Memory B cell (primary cell): ENCODE measurements around the gene NBPF12.
"Not testable (repeated sequence)": the region's sequence is repeated elsewhere in the genome, so short reads cannot be mapped to it uniquely, and the experiment has no call there.

ENCODE experiments used
- ATAC-seq: fragments of 150-1000 bp; cut with Tn5 transposase; 2 replicates; pipeline ENCODE4 v1.10.0; 2021; ENCODE audit warnings: low read depth, mild to moderate bottlenecking, moderate library complexity
- DNase-seq, 2 donors: peaks; one replicate each; pipeline ENCODE4 v3.0.0; 2022; ENCODE audit warnings: low spot score in 2 of 2
- H3K27ac Mint-ChIP-seq: one replicate; pipeline ENCODE4 v1.8.0; 2022; ENCODE audit warnings: mild to moderate bottlenecking, moderate library complexity, mixed read lengths
- H3K27me3 Mint-ChIP-seq: one replicate; pipeline ENCODE4 v1.8.0; 2022; ENCODE audit warnings: mixed read lengths
- H3K36me3 Mint-ChIP-seq: one replicate; pipeline ENCODE4 v1.8.0; 2022; ENCODE audit warnings: mild to moderate bottlenecking, mixed read lengths
- H3K4me1 Mint-ChIP-seq: one replicate; pipeline ENCODE4 v1.8.0; 2022; ENCODE audit warnings: mixed read lengths
- H3K4me3 Mint-ChIP-seq: one replicate; pipeline ENCODE4 v1.8.0; 2022; ENCODE audit warnings: mild to moderate bottlenecking, moderate library complexity, mixed read lengths
- H3K9me3 Mint-ChIP-seq: one replicate; pipeline ENCODE4 v1.8.0; 2022; ENCODE audit warnings: mixed read lengths

NBPF12 gene

DNA sequence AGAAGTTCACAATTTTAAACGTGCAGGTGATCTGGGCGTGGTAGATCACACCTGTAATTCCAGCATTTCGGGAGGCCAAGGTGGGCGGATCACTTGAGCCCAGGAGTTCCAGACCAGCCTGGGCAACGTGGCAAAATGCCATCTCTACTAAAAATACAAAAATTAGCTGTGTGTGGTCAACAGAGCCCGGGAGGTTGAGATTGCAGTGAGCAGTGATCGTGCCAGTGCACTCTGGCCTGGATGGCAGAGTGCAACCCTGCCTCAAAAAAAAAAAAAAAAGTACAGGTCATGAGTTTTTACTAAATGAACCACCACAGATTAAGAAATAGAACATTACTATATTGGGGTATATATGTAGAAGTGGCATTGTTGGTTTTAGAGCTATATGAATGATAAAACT, 2.2 kb downstream of the NBPF12 start:
- H3K4me1 Mint-ChIP-seq, ATAC-seq, H3K27ac Mint-ChIP-seq, H3K27me3 Mint-ChIP-seq, H3K9me3 Mint-ChIP-seq, H3K4me3 Mint-ChIP-seq, DNase-seq, H3K36me3 Mint-ChIP-seq: not testable (repeated sequence)

DNA sequence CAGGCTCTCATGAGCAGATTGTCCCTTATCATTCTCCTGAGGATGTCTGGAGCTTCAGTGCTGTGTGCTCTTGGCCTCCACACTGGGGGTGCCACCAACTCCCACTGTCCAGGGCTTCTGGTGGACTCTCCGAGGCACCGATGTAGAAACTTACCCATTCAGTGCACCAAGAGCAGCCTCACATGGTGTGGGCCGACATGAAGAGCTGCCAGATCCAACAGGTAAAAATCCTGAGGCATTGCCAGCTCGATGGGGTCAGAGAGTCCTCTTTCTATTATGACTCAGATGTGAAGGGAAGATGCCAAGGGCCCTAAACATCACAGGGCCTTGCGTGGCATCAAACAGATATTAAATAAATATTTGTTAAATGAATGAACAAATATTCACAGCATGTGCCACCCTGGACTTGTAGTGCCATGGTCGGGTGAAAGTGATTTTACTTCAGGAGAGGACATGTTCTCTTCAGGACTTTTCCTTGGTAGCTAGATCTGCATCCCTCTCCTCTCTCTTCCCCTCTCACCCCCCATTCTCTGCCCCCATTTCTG, 5.3 kb downstream of the NBPF12 start:
- H3K9me3 Mint-ChIP-seq, H3K27me3 Mint-ChIP-seq, H3K36me3 Mint-ChIP-seq, H3K4me3 Mint-ChIP-seq, DNase-seq, H3K4me1 Mint-ChIP-seq, H3K27ac Mint-ChIP-seq, ATAC-seq: not testable (repeated sequence)

DNA sequence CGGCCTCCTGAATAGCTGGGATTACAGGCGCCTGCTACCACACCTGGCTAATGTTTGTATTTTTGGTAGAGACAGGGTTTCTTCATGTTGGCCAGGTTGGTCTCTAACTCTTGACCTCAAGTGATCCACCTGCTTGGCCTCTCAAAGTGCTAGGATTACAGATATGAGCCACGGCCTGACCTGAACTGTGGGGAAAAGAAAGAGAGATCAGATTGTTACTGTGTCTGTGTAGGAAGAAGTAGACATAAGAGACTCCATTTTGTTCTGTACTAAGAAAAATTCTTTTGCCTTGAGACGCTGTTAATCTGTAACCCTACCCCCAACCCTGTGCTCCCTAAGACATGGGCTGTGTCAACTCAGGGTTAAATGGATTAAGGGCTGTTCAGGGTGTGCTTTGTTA, 10.0 kb downstream of the NBPF12 start:
- H3K36me3 Mint-ChIP-seq, result peaks cover 11% of the 10 kb centered on the region
- not testable (repeated sequence) for H3K27ac Mint-ChIP-seq, ATAC-seq, H3K9me3 Mint-ChIP-seq, DNase-seq, H3K4me1 Mint-ChIP-seq, H3K4me3 Mint-ChIP-seq, H3K27me3 Mint-ChIP-seq

DNA sequence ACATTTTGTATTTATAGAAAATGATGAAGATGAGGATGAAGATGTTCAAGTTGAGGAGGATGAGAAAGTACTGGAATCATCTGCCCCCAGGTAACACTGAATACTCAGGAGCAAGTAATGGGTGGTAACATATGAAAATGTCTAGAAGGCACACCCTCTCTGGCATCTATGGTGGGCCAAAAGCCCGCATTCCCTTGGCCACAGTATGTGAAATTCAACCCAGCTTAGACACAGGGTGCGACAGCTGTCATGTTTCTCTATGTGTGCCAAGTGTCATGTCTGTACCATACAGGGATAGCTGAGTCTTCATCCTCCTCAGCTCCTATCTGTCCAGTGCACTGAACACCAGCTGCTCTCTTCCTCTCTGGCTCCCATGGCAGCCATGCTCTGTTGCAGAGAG, 26.2 kb downstream of the NBPF12 start:
- not testable (repeated sequence) for H3K4me1 Mint-ChIP-seq, H3K27me3 Mint-ChIP-seq, H3K9me3 Mint-ChIP-seq, H3K4me3 Mint-ChIP-seq, ATAC-seq, H3K36me3 Mint-ChIP-seq, DNase-seq
- H3K27ac Mint-ChIP-seq, result peak overlapping the region; percentile 22

DNA sequence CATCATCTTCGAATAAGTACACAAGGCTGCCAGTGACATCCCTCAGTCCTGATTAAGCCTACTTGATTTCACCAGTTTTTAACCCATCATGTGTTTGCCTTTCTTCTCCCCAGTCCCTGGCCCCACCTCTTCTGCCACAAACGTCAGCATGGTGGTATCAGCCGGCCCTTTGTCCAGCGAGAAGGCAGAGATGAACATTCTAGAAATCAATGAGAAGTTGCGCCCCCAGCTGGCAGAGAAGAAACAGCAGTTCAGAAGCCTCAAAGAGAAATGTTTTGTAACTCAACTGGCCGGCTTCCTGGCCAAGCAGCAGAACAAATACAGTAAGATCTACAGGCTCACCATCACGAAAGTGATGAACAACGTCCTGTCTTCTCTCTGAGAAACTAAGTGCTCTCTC, 28.2 kb downstream of the NBPF12 start:
- not testable (repeated sequence) for H3K27ac Mint-ChIP-seq, H3K9me3 Mint-ChIP-seq, H3K4me3 Mint-ChIP-seq, H3K4me1 Mint-ChIP-seq, ATAC-seq, H3K27me3 Mint-ChIP-seq, H3K36me3 Mint-ChIP-seq
- DNase-seq, result peak in 1 of 2 donors; percentile 5

DNA sequence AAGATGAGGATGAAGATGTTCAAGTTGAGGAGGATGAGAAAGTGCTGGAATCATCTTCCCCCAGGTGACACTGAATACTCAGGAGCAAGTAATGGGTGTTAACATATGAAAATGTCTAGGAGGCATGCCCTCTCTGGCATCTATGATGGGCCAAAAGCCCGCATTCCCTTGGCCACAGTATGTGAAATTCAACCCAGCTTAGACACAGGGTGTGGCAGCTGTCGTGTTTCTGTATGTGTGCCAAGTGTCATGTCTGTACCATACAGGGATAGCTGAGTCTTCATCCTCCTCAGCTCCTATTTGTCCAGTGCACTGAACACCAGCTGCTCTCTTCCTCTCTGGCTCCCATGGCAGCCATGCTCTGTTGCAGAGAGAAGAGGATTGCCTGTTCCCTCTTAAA, 32.5 kb downstream of the NBPF12 start:
- not testable (repeated sequence) for H3K4me3 Mint-ChIP-seq, H3K27ac Mint-ChIP-seq, H3K36me3 Mint-ChIP-seq

DNA sequence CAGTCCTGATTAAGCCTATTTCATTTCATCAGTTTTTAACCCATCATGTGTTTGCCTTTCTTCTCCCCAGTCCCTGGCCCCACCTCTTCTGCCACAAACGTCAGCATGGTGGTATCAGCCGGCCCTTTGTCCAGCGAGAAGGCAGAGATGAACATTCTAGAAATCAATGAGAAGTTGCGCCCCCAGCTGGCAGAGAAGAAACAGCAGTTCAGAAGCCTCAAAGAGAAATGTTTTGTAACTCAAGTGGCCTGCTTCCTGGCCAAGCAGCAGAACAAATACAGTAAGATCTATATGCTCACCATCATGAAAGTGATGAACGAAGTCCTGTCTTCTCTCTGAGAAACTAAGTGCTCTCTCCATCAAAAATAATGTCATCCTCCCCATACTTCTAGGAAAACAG, 34.6 kb downstream of the NBPF12 start:
- H3K4me3 Mint-ChIP-seq, H3K27me3 Mint-ChIP-seq, H3K36me3 Mint-ChIP-seq, ATAC-seq, DNase-seq, H3K4me1 Mint-ChIP-seq, H3K27ac Mint-ChIP-seq, H3K9me3 Mint-ChIP-seq: not testable (repeated sequence)

More for the DNA sequence above, 32.5 kb downstream of the NBPF12 start:
- not testable (repeated sequence) for DNase-seq, ATAC-seq, H3K4me1 Mint-ChIP-seq, H3K27me3 Mint-ChIP-seq, H3K9me3 Mint-ChIP-seq

DNA sequence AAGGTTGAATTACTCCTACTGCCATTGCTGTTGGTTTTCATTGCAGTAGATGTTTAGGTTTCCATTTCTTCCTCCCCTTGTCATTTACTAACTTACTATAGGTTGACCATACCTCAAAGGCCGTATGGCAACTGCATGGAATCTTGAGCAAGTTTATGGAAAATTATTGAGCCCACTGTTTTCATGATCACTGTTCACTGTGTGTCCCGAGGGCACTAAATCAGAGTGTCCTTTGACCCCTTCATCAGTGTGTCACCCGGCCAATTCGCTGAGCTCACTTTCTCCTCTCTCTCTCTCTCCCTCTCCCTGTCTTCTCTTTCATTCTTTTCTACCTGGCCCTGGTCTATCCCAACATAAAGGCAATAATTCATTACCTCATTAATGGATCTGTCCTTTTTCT, 47.7 kb downstream of the NBPF12 start:
- not testable (repeated sequence) for H3K27ac Mint-ChIP-seq, ATAC-seq, H3K4me3 Mint-ChIP-seq, H3K4me1 Mint-ChIP-seq, DNase-seq, H3K27me3 Mint-ChIP-seq, H3K9me3 Mint-ChIP-seq
- H3K36me3 Mint-ChIP-seq, result peaks cover 12% of the 10 kb centered on the region

DNA sequence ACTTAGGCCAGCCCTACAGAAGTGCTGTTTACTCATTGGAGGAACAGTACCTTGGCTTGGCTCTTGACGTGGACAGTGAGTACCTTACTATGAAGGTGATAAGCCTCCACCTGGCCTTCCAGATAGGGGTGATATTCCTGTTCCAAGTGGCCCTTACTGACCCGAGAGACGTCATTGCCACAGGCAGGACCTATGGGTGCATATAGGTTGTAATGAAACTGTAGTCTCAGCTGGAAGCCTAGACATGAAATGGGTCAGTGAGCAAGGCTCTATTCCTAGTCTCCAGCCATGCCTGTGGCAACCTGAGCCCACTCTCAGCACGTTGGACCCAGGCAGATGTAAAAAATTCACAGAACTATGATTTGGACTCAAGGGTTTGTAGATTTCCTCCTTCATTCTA, 48.3 kb downstream of the NBPF12 start:
- H3K36me3 Mint-ChIP-seq, result peaks cover 10% of the 10 kb centered on the region
- H3K27me3 Mint-ChIP-seq, H3K27ac Mint-ChIP-seq, DNase-seq, H3K4me1 Mint-ChIP-seq, ATAC-seq, H3K4me3 Mint-ChIP-seq, H3K9me3 Mint-ChIP-seq: not testable (repeated sequence)

DNA sequence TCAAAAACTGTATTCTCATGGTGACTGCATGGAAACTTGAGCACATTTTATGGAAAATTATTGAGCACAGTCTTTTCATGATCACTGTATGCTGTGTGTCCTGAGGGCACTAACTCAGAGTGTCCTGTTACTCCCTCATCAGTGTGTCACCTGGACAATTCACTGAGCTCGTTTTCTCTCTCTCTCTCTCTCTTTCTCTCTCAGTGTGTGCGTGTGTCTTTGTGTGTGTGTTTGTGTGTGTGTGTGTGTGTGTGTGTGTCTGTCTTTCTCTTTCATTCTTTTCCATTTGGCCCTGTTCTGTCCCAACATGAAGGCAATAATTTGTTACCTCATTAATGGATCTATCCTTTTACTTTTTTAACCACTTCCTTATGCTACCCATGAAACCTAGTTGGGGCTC, 49.4 kb downstream of the NBPF12 start:
- not testable (repeated sequence) for DNase-seq, H3K4me1 Mint-ChIP-seq, H3K9me3 Mint-ChIP-seq, H3K27me3 Mint-ChIP-seq, H3K4me3 Mint-ChIP-seq, H3K36me3 Mint-ChIP-seq, ATAC-seq
- H3K27ac Mint-ChIP-seq, result peak overlapping the region; percentile 57

DNA sequence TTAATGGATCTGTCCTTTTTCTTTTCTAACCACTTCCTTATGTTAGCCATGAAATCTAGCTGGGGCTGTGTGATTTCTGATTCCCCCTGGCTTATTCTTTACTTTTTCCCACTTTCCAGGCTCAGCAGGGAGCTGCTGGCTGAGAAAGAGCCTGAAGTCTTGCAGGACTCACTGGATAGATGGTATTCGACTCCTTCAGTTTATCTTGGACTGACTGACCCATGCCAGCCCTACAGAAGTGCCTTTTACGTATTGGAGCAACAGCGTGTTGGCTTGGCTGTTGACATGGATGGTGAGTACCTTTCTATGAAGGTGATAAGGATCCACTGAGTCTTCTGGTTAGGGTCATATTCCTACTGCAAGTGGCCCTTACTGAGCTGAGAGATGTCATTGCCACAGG, 51.3 kb downstream of the NBPF12 start:
- not testable (repeated sequence) for H3K4me1 Mint-ChIP-seq, H3K4me3 Mint-ChIP-seq, H3K27ac Mint-ChIP-seq, H3K9me3 Mint-ChIP-seq, H3K27me3 Mint-ChIP-seq, ATAC-seq, H3K36me3 Mint-ChIP-seq
- peak in 1 of 2 donors; percentile 23 for DNase-seq

DNA sequence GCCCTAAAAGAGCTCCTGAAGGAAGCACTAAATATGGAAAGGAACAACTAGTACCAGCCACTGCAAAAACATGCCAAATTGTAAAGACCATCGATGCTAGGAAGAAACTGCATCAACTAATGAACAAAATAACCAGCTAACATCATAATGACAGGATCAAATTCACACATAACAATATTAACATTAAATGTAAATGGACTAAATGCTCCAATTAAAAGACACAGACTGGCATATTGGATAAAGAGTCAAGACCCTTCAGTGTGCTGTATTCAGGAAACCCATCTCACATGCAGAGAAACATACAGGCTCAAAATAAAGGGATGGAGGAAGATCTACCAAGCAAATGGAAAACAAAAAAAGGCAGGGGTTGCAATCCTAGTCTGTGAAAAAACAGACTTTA, 70.4 kb downstream of the NBPF12 start:
- not testable (repeated sequence) for DNase-seq, ATAC-seq, H3K36me3 Mint-ChIP-seq, H3K4me1 Mint-ChIP-seq, H3K9me3 Mint-ChIP-seq, H3K4me3 Mint-ChIP-seq, H3K27ac Mint-ChIP-seq, H3K27me3 Mint-ChIP-seq

DNA sequence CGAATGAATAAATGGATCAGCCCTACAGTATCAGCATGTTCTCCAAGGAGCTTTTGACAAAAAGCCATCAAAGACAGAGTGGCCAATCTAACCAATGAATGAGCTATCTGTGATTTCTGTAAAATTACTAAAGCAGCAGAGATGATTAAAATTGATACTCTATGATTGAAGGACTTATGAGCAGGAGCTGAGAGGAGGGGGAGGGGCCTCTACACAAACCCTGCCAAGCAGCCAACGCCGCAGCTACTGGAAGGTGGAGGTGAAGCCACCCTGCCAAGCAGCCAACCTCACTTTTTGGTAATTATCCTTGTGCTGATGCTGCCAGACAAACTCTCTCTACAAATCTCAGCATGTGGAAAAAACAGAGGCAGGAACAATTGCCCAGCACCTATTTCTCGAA, 88.9 kb downstream of the NBPF12 start:
- not testable (repeated sequence) for ATAC-seq, H3K4me3 Mint-ChIP-seq

DNA sequence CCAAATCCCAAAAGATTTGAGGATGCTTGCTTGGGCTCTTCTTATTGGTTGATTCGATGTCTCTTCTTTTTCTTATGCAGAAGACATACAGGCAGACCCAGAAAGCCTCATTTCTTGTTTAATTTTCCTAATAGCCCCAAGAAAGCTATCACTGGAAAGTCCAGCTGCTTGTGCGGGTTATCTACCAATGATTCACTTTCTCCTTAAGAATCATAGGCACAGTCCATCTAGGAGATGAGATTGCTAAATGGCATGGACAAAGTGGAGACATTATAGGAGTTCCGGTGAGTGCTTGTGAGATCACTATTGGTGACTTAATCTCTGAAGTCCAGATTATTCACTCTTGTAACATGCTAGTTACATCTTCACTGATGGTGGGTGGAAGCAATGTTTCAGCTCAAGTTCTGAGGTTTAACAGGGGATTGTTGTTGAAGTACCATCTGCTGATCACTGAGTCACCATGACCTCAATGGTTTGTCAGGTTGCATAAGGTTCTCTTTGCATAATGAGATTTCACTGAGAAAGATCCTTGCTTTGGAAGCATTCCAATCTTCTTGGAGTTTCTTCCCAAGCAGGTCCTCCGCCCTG, 92.0 kb downstream of the NBPF12 start:
- not testable (repeated sequence) for H3K9me3 Mint-ChIP-seq, H3K4me1 Mint-ChIP-seq, H3K4me3 Mint-ChIP-seq, ATAC-seq, H3K36me3 Mint-ChIP-seq, DNase-seq, H3K27me3 Mint-ChIP-seq
- peak overlapping the region; percentile 9 for H3K27ac Mint-ChIP-seq

More for the DNA sequence above, 88.9 kb downstream of the NBPF12 start:
- not testable (repeated sequence) for H3K36me3 Mint-ChIP-seq, H3K4me1 Mint-ChIP-seq, H3K27me3 Mint-ChIP-seq, H3K9me3 Mint-ChIP-seq, H3K27ac Mint-ChIP-seq, DNase-seq

DNA sequence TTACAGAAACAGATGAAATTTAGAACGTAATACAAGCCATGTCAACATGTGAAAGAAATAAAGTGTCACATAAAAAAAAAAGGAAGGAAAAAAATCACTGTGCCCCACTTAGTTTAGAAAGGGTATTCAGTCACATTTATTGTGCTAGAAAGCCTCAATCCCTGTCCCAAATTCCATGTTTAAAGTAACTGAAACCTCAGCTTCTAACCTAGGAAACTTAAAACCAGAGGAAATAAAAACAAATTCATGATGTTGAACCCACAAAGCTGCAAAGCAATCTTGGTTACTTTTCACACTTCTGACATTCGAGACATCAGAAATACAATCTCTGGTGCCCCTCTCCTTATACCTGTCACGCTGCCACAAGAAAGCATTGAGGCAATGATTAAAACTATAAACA, 101.8 kb downstream of the NBPF12 start:
- no peak overlapping the region for H3K4me3 Mint-ChIP-seq
- DNase-seq, result no peak

More for the DNA sequence above, 101.8 kb downstream of the NBPF12 start:
- H3K27ac Mint-ChIP-seq, result no peak overlapping the region
- H3K36me3 Mint-ChIP-seq, result no peaks in the 10 kb centered on the region
- H3K9me3 Mint-ChIP-seq, result no peaks in the 10 kb centered on the region
- no peak for ATAC-seq
- peaks cover 12% of the 10 kb centered on the region for H3K4me1 Mint-ChIP-seq
- no peaks in the 10 kb centered on the region for H3K27me3 Mint-ChIP-seq
